WTC11 (cell line): ENCODE results near the gene GPR153. TPM values are rescaled to one million over a fixed set of nuclear protein-coding genes. Genes with fewer than 3 reads are reported as not detected.

Experiments used
- ATF3 ChIP-seq: sonication (generic); formaldehyde crosslinking; conservative IDR thresholded peaks from 2 replicates; pipeline ENCODE4 v1.8.1; 2022; ENCODE audit warnings: mild to moderate bottlenecking, missing genetic modification reagents
- CREB1 ChIP-seq: sonication (generic); formaldehyde crosslinking; IDR thresholded peaks from 2 replicates; pipeline ENCODE4 v1.8.0; 2023; ENCODE audit warnings: mild to moderate bottlenecking, missing genetic modification reagents
- CREM ChIP-seq: sonication (generic); formaldehyde crosslinking; IDR thresholded peaks from 2 replicates; pipeline ENCODE4 v1.8.1; 2022; ENCODE audit warnings: mild to moderate bottlenecking, missing genetic modification reagents, moderate library complexity
- ERG ChIP-seq: fragments of 250-450 bp; sonication (Bioruptor Pico); IDR thresholded peaks from 2 replicates; pipeline ENCODE4 v1.8.0; 2021; ENCODE audit warnings: mild to moderate bottlenecking
- ESRRA ChIP-seq: sonication (generic); formaldehyde crosslinking; IDR thresholded peaks from 2 replicates; pipeline ENCODE4 v1.8.1; 2022; ENCODE audit warnings: mild to moderate bottlenecking, missing genetic modification reagents, borderline replicate concordance
- FOXP4 ChIP-seq: sonication (generic); formaldehyde crosslinking; IDR thresholded peaks from 2 replicates; pipeline ENCODE4 v1.8.0; 2022; ENCODE audit warnings: mild to moderate bottlenecking, missing genetic modification reagents
- GRHL2 ChIP-seq: fragments of 250-450 bp; sonication (Bioruptor Pico); IDR thresholded peaks from 2 replicates; pipeline ENCODE4 v1.8.0; 2022; ENCODE audit warnings: mild to moderate bottlenecking, moderate library complexity; ENCODE audit not compliant: insufficient replicate concordance, severe bottlenecking
- GTF2I ChIP-seq: fragments of 250-450 bp; sonication (Bioruptor Pico); conservative IDR thresholded peaks from 2 replicates; pipeline ENCODE4 v1.4.0; 2021; ENCODE audit warnings: mild to moderate bottlenecking
- MLX ChIP-seq: sonication (generic); formaldehyde crosslinking; IDR thresholded peaks from 2 replicates; pipeline ENCODE4 v1.8.1; 2023; ENCODE audit warnings: mild to moderate bottlenecking, missing genetic modification reagents, moderate library complexity
- NFATC4 ChIP-seq: fragments of 250-450 bp; sonication (Bioruptor Pico); IDR thresholded peaks from 2 replicates; pipeline ENCODE4 v1.9.0; 2021; ENCODE audit warnings: mild to moderate bottlenecking
- NR1H2 ChIP-seq: sonication (generic); formaldehyde crosslinking; IDR thresholded peaks from 2 replicates; pipeline ENCODE4 v1.9.0; 2021; ENCODE audit warnings: mild to moderate bottlenecking, moderate library complexity, missing genetic modification reagents
- OVOL2 ChIP-seq: fragments of 250-450 bp; sonication (Bioruptor Pico); IDR thresholded peaks from 2 replicates; pipeline ENCODE4 v1.9.0; 2021; ENCODE audit warnings: mild to moderate bottlenecking, borderline replicate concordance
- PRDM15 ChIP-seq: sonication (generic); formaldehyde crosslinking; IDR thresholded peaks from 2 replicates; pipeline ENCODE4 v1.8.0; 2022; ENCODE audit warnings: missing genetic modification reagents
- PRRX2 ChIP-seq: fragments of 250-450 bp; sonication (Bioruptor Pico); IDR thresholded peaks from 2 replicates; pipeline ENCODE4 v1.8.0; 2021; ENCODE audit warnings: mild to moderate bottlenecking
- SP1 ChIP-seq: sonication (generic); formaldehyde crosslinking; conservative IDR thresholded peaks from 2 replicates; pipeline ENCODE4 v1.8.1; 2022; ENCODE audit warnings: missing genetic modification reagents
- TCF7 ChIP-seq: sonication (generic); formaldehyde crosslinking; IDR thresholded peaks from 2 replicates; pipeline ENCODE4 v1.8.0; 2022; ENCODE audit warnings: mild to moderate bottlenecking, low read depth, missing genetic modification reagents, moderate library complexity
- TEAD4 ChIP-seq: sonication (generic); formaldehyde crosslinking; IDR thresholded peaks from 2 replicates; pipeline ENCODE4 v1.8.0; 2022; ENCODE audit warnings: mild to moderate bottlenecking, missing genetic modification reagents
- TP53 ChIP-seq: sonication (generic); formaldehyde crosslinking; IDR thresholded peaks from 2 replicates; pipeline ENCODE4 v1.8.1; 2023; ENCODE audit warnings: mild to moderate bottlenecking, missing genetic modification reagents
- USF1 ChIP-seq: sonication (generic); formaldehyde crosslinking; IDR thresholded peaks from 2 replicates; pipeline ENCODE4 v1.8.0; 2022; ENCODE audit warnings: mild to moderate bottlenecking, missing genetic modification reagents
- ZNF263 ChIP-seq: sonication (generic); formaldehyde crosslinking; IDR thresholded peaks from 2 replicates; pipeline ENCODE4 v1.8.1; 2022; ENCODE audit warnings: low read depth, mild to moderate bottlenecking, moderate library complexity, missing genetic modification reagents
- ZNF396 ChIP-seq: fragments of 250-450 bp; sonication (Bioruptor Pico); IDR thresholded peaks from 2 replicates; pipeline ENCODE4 v1.8.0; 2021; ENCODE audit warnings: mild to moderate bottlenecking, moderate library complexity, borderline replicate concordance
- ZNF532 ChIP-seq: fragments of 250-450 bp; sonication (Bioruptor Pico); IDR thresholded peaks from 2 replicates; pipeline ENCODE4 v1.9.0; 2021; ENCODE audit warnings: mild to moderate bottlenecking, borderline replicate concordance
- ZSCAN18 ChIP-seq: fragments of 250-450 bp; sonication (Bioruptor Pico); IDR thresholded peaks from 2 replicates; pipeline ENCODE4 v2.1.2; 2022; ENCODE audit warnings: mild to moderate bottlenecking, moderate library complexity
- total RNA-seq: library from RNA; stranded (reverse); gene quantifications from 3 replicates; pipeline ENCODE4 v1.2.3, GENCODE V29; 2021

The GPR153 gene
- total RNA-seq, 1 experiment from 2014 or later, result 13.4 TPM

GRCh38 chr1:6246497-6247467 lies 14.1 kb downstream of the GPR153 start (continued):
- TF ChIP-seq CREM (CRISPR knock-in tag), result 0 out of 2 replicates have a peak, but pooled peaks have one; percentile 24
- peak; percentile 38; the same call in 1 of the 2 replicates for TF ChIP-seq SP1 (CRISPR knock-in tag)
- TF ChIP-seq TCF7 (CRISPR knock-in tag), result no peak
- no peak for TF ChIP-seq TP53
- no peak for TF ChIP-seq ZSCAN18
- TF ChIP-seq ZNF396 (CRISPR knock-in tag), result no peak
- TF ChIP-seq NR1H2 (CRISPR knock-in tag), result no peak
- no peak for TF ChIP-seq ATF3 (CRISPR knock-in tag)
- TF ChIP-seq PRDM15 (CRISPR knock-in tag), result no peak
- 0 out of 2 replicates have a peak, but pooled peaks have one; percentile 26 for TF ChIP-seq ZNF263
- no peak for TF ChIP-seq GRHL2 (CRISPR knock-in tag)
- no peak for TF ChIP-seq MLX (CRISPR knock-in tag)
- no peak for TF ChIP-seq USF1 (CRISPR knock-in tag)
- TF ChIP-seq TEAD4 (CRISPR knock-in tag), result no peak
- no peak for TF ChIP-seq OVOL2 (CRISPR knock-in tag)
- no peak for TF ChIP-seq GTF2I (CRISPR knock-in tag)
- TF ChIP-seq FOXP4 (CRISPR knock-in tag), result no peak
- no peak for TF ChIP-seq PRRX2 (CRISPR knock-in tag)
- TF ChIP-seq NFATC4 (CRISPR knock-in tag), result no peak
- no peak for TF ChIP-seq CREB1 (CRISPR knock-in tag)
- TF ChIP-seq ERG, result no peak
- TF ChIP-seq ESRRA (CRISPR knock-in tag), result no peak
- TF ChIP-seq ZNF532 (CRISPR knock-in tag), result no peak
